ENCODE data around the gene MAML3. TPM values are rescaled to one million over a fixed set of nuclear protein-coding genes. Genes with fewer than 3 reads are reported as not detected.

Gene MAML3
- total RNA-seq, 1 donor from 2014 or later, result 7.9 TPM

GRCh38 chr4:139834226-139834662, 319.7 kb downstream of the MAML3 start:
- no peak for ATAC-seq

GRCh38 chr4:139833151-139833910, 320.7 kb downstream of the MAML3 start:
- ATAC-seq, result no peak

GRCh38 chr4:139828966-139829664, 324.9 kb downstream of the MAML3 start:
- ATAC-seq, result no peak

- no peak for ATAC-seq
Observed at GRCh38 chr4:139826426-139826825, 327.6 kb downstream of the MAML3 start.

GRCh38 chr4:139825523-139826014, 328.4 kb downstream of the MAML3 start:
- ATAC-seq, result no peak

GRCh38 chr4:139824882-139825522, 329.0 kb downstream of the MAML3 start:
- ATAC-seq, result no peak

GRCh38 chr4:139823746-139824145, 330.2 kb downstream of the MAML3 start:
- ATAC-seq, result no peak

GRCh38 chr4:139823345-139823744, 330.6 kb downstream of the MAML3 start:
- ATAC-seq, result no peak

- ATAC-seq, result no peak
Observed at GRCh38 chr4:139822391-139822790, 331.6 kb downstream of the MAML3 start.

- no peak for ATAC-seq
Observed at GRCh38 chr4:139819082-139819481, 334.9 kb downstream of the MAML3 start.

GRCh38 chr4:139817657-139818452, 336.1 kb downstream of the MAML3 start:
- peak; percentile 74 for ATAC-seq

- ATAC-seq, result peak; percentile 15
Observed at GRCh38 chr4:139816856-139817255, 337.1 kb downstream of the MAML3 start.

GRCh38 chr4:139815778-139816601, 338.0 kb downstream of the MAML3 start:
- no peak for ATAC-seq

- peak; percentile 49 for ATAC-seq
Observed at GRCh38 chr4:139814323-139815015, 339.5 kb downstream of the MAML3 start.

- no peak for ATAC-seq
Observed at GRCh38 chr4:139813881-139814280, 340.1 kb downstream of the MAML3 start.

- ATAC-seq, result no peak
Observed at GRCh38 chr4:139810710-139811109, 343.3 kb downstream of the MAML3 start.

- no peak for ATAC-seq
Observed at GRCh38 chr4:139809757-139810140, 344.2 kb downstream of the MAML3 start.

- ATAC-seq, result no peak
Observed at GRCh38 chr4:139808808-139809756, 344.9 kb downstream of the MAML3 start.

GRCh38 chr4:139808381-139808807, 345.6 kb downstream of the MAML3 start:
- no peak for ATAC-seq

- ATAC-seq, result no peak
Observed at GRCh38 chr4:139807483-139807882, 346.5 kb downstream of the MAML3 start.

All from esophagus mucosa (tissue), 1 donor.